Measurements from ENCODE around the gene CHMP4A. TPM values are rescaled to one million over a fixed set of nuclear protein-coding genes. Genes with fewer than 3 reads are reported as not detected.
A peak's percentile ranks its signal among the peaks of the same experiment; 100 is the strongest.

CHMP4A gene
- total and polyA plus RNA-seq, 2 of the 13 experiments (the other 11 are each of a cell fraction or from before 2014, with no cell fraction given): 83.6 to 113 TPM

DNA sequence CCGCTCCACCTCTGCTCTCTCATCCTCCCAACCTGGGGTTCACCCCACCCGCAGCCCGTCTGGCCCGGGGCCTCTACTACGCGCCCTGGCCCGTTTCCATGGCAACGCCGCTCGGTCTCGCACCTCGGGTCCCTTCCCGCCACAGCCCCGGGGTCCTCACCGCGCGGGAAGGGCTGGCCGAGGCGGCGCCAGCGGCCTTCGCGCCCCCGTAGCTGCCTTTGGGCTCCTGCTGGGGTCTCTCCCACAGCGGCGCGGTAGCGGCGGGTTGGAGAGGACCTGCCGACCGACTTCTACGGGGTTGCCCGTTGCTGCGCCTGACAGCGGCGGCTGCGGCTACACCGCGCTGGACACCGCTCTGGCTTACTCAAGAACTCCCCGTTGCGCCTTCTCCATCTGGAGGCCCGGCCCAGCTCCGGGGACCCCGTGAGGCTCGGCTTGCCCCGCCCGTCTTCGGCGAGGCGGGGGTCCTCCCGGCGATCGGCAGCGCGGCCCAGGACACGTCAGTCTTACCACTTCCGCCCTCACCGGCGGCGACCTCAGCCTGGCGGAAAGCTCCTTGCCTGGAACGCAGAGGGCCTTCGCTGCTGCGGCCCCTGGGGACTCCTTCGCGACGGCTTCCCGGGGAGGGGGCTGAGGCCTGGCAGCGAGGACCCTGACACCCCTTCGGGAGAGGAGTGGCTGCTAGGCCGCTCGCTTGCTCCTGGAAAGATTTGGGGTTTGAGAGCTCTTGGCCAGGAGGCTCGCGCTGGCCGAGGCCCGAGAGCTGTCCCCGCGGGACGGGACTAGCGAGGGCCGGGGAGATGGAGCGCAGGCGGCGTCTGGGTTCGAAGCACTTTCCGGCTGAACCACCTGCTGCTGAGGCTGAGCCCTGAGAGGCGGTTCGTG is 17.9 kb downstream of the CHMP4A start, which contains the start of gene TM9SF1 (continued):
- TF ChIP-seq ZSCAN30 (CRISPR knock-in tag; IDR thresholded peaks at IDR 0.05) (no peak), IKZF4 (CRISPR knock-in tag; IDR thresholded peaks at IDR 0.05; ENCODE audit: borderline replicate concordance, low read depth, not compliant biosample characterization) (peak; percentile 99), AHR (CRISPR knock-in tag; IDR thresholded peaks at IDR 0.05) (no peak; the same call in none of the 2 replicates), ZMYM4 (CRISPR knock-in tag; IDR thresholded peaks at IDR 0.05) (peak; percentile 91), EEA1 (CRISPR knock-in tag; IDR thresholded peaks at IDR 0.05; ENCODE audit: borderline replicate concordance) (peak; percentile 99), ZNF672 (CRISPR knock-in tag; IDR thresholded peaks at IDR 0.05) (no peak), ZFP37 (CRISPR knock-in tag; IDR thresholded peaks at IDR 0.05; ENCODE audit: borderline replicate concordance) (peak; percentile 72), ARID2 (CRISPR knock-in tag; IDR thresholded peaks at IDR 0.05; ENCODE audit: borderline replicate concordance) (peak; percentile 95), SP140L (CRISPR knock-in tag; IDR thresholded peaks at IDR 0.05; ENCODE audit: borderline replicate concordance) (peak; percentile 89; the same call in 1 of the 2 replicates), ZNF761 (CRISPR knock-in tag; conservative IDR thresholded peaks at IDR 0.05) (peak; percentile 99), ZNF432 (CRISPR knock-in tag; IDR thresholded peaks at IDR 0.05; ENCODE audit: borderline replicate concordance) (no peak)
- TF ChIP-seq, protein P1, sequence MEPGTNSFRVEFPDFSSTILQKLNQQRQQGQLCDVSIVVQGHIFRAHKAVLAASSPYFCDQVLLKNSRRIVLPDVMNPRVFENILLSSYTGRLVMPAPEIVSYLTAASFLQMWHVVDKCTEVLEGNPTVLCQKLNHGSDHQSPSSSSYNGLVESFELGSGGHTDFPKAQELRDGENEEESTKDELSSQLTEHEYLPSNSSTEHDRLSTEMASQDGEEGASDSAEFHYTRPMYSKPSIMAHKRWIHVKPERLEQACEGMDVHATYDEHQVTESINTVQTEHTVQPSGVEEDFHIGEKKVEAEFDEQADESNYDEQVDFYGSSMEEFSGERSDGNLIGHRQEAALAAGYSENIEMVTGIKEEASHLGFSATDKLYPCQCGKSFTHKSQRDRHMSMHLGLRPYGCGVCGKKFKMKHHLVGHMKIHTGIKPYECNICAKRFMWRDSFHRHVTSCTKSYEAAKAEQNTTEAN (CRISPR knock-in tag; conservative IDR thresholded peaks at IDR 0.05): peak; percentile 81
- TF ChIP-seq, protein P2, sequence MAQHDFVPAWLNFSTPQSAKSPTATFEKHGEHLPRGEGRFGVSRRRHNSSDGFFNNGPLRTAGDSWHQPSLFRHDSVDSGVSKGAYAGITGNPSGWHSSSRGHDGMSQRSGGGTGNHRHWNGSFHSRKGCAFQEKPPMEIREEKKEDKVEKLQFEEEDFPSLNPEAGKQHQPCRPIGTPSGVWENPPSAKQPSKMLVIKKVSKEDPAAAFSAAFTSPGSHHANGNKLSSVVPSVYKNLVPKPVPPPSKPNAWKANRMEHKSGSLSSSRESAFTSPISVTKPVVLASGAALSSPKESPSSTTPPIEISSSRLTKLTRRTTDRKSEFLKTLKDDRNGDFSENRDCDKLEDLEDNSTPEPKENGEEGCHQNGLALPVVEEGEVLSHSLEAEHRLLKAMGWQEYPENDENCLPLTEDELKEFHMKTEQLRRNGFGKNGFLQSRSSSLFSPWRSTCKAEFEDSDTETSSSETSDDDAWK (CRISPR knock-in tag; IDR thresholded peaks at IDR 0.05): no peak
- TF ChIP-seq, protein P3, sequence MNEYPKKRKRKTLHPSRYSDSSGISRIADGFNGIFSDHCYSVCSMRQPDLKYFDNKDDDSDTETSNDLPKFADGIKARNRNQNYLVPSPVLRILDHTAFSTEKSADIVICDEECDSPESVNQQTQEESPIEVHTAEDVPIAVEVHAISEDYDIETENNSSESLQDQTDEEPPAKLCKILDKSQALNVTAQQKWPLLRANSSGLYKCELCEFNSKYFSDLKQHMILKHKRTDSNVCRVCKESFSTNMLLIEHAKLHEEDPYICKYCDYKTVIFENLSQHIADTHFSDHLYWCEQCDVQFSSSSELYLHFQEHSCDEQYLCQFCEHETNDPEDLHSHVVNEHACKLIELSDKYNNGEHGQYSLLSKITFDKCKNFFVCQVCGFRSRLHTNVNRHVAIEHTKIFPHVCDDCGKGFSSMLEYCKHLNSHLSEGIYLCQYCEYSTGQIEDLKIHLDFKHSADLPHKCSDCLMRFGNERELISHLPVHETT (CRISPR knock-in tag; conservative IDR thresholded peaks at IDR 0.05): peak; percentile 96
- TF ChIP-seq, protein P4, sequence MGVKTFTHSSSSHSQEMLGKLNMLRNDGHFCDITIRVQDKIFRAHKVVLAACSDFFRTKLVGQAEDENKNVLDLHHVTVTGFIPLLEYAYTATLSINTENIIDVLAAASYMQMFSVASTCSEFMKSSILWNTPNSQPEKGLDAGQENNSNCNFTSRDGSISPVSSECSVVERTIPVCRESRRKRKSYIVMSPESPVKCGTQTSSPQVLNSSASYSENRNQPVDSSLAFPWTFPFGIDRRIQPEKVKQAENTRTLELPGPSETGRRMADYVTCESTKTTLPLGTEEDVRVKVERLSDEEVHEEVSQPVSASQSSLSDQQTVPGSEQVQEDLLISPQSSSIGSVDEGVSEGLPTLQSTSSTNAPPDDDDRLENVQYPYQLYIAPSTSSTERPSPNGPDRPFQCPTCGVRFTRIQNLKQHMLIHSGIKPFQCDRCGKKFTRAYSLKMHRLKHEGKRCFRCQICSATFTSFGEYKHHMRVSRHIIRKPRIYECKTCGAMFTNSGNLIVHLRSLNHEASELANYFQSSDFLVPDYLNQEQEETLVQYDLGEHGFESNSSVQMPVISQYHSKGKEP (CRISPR knock-in tag; IDR thresholded peaks at IDR 0.05): peak; percentile 95
- TF ChIP-seq, protein P5, sequence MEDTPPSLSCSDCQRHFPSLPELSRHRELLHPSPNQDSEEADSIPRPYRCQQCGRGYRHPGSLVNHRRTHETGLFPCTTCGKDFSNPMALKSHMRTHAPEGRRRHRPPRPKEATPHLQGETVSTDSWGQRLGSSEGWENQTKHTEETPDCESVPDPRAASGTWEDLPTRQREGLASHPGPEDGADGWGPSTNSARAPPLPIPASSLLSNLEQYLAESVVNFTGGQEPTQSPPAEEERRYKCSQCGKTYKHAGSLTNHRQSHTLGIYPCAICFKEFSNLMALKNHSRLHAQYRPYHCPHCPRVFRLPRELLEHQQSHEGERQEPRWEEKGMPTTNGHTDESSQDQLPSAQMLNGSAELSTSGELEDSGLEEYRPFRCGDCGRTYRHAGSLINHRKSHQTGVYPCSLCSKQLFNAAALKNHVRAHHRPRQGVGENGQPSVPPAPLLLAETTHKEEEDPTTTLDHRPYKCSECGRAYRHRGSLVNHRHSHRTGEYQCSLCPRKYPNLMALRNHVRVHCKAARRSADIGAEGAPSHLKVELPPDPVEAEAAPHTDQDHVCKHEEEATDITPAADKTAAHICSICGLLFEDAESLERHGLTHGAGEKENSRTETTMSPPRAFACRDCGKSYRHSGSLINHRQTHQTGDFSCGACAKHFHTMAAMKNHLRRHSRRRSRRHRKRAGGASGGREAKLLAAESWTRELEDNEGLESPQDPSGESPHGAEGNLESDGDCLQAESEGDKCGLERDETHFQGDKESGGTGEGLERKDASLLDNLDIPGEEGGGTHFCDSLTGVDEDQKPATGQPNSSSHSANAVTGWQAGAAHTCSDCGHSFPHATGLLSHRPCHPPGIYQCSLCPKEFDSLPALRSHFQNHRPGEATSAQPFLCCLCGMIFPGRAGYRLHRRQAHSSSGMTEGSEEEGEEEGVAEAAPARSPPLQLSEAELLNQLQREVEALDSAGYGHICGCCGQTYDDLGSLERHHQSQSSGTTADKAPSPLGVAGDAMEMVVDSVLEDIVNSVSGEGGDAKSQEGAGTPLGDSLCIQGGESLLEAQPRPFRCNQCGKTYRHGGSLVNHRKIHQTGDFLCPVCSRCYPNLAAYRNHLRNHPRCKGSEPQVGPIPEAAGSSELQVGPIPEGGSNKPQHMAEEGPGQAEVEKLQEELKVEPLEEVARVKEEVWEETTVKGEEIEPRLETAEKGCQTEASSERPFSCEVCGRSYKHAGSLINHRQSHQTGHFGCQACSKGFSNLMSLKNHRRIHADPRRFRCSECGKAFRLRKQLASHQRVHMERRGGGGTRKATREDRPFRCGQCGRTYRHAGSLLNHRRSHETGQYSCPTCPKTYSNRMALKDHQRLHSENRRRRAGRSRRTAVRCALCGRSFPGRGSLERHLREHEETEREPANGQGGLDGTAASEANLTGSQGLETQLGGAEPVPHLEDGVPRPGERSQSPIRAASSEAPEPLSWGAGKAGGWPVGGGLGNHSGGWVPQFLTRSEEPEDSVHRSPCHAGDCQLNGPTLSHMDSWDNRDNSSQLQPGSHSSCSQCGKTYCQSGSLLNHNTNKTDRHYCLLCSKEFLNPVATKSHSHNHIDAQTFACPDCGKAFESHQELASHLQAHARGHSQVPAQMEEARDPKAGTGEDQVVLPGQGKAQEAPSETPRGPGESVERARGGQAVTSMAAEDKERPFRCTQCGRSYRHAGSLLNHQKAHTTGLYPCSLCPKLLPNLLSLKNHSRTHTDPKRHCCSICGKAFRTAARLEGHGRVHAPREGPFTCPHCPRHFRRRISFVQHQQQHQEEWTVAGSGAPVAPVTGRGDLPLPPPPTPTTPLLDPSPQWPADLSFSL (CRISPR knock-in tag; IDR thresholded peaks at IDR 0.05): peak; percentile 78

Data from HepG2 (cell line).